Loucy (cell line): ENCODE data around the gene SHMT2.
A peak's percentile ranks its signal among the peaks of the same experiment; 100 is the strongest.

Experiments
- H2AFZ ChIP-seq: fragments of 200-600 bp; sonication (generic); 2 replicates; pipeline ENCODE4 v1.6.0; 2016; ENCODE audit warnings: antibody characterized with exemption, mild to moderate bottlenecking, low read length, moderate library complexity
- H3F3A ChIP-seq: fragments of 200-600 bp; 2 replicates; pipeline ENCODE4 v1.6.0; 2016; ENCODE audit warnings: antibody characterized with exemption, low read depth, mild to moderate bottlenecking
- H3K27me3 ChIP-seq: fragments of 200-600 bp; sonication (generic); 2 replicates; pipeline ENCODE4 v1.6.1; 2014; ENCODE audit warnings: low read length, mild to moderate bottlenecking; ENCODE audit not compliant: insufficient read depth, poor library complexity, severe bottlenecking
- H3K36me3 ChIP-seq: fragments of 200-600 bp; sonication (generic); 2 replicates; pipeline ENCODE4 v1.6.1; 2016; ENCODE audit warnings: low read length; ENCODE audit not compliant: insufficient read depth
- H3K4me1 ChIP-seq: fragments of 200-600 bp; sonication (generic); 2 replicates; pipeline ENCODE4 v1.5.1; 2014; ENCODE audit warnings: low read length, mild to moderate bottlenecking; ENCODE audit not compliant: insufficient read depth, poor library complexity, severe bottlenecking
- H3K4me2 ChIP-seq: fragments of 200-600 bp; sonication (generic); 2 replicates; pipeline ENCODE4 v1.6.0; 2014; ENCODE audit warnings: antibody characterized with exemption, low read length, low read depth, mild to moderate bottlenecking; ENCODE audit not compliant: poor library complexity, severe bottlenecking
- H3K4me3 ChIP-seq: fragments of 200-600 bp; sonication (generic); 2 replicates; pipeline ENCODE4 v1.5.1; 2014; ENCODE audit warnings: low read length, mild to moderate bottlenecking, mixed read lengths; ENCODE audit not compliant: poor library complexity, severe bottlenecking
- H3K79me2 ChIP-seq: fragments of 200-600 bp; sonication (generic); 2 replicates; pipeline ENCODE4 v1.6.1; 2014; ENCODE audit warnings: low read length; ENCODE audit not compliant: insufficient read depth
- H3K9ac ChIP-seq: fragments of 200-600 bp; sonication (generic); 2 replicates; pipeline ENCODE4 v1.6.0; 2014; ENCODE audit warnings: mild to moderate bottlenecking, low read depth, low read length, moderate library complexity; ENCODE audit not compliant: poor library complexity, severe bottlenecking
- H3K9me2 ChIP-seq: fragments of 200-600 bp; sonication (generic); replicated peaks from 2 replicates; pipeline ENCODE4 v1.6.1; 2016; ENCODE audit warnings: low read depth, low read length, mixed read lengths
- H3K9me3 ChIP-seq: fragments of 200-600 bp; sonication (generic); 2 replicates; pipeline ENCODE4 v1.6.1; 2014; ENCODE audit warnings: mild to moderate bottlenecking, antibody characterized with exemption, low read length, low read depth; ENCODE audit not compliant: insufficient read depth
- H4K20me1 ChIP-seq: fragments of 200-600 bp; sonication (generic); 2 replicates; pipeline ENCODE4 v1.6.0; 2014; ENCODE audit warnings: antibody characterized with exemption, low read length, mild to moderate bottlenecking; ENCODE audit not compliant: insufficient read depth, poor library complexity, severe bottlenecking
- CTCF ChIP-seq: fragments of 200-600 bp; sonication (generic); conservative IDR thresholded peaks from 2 replicates; pipeline ENCODE4 v1.5.1; 2014; ENCODE audit warnings: mild to moderate bottlenecking, antibody characterized with exemption, low read length
- EZH2phosphoT487 ChIP-seq: fragments of 200-600 bp; IDR thresholded peaks from 2 replicates; pipeline ENCODE4 v1.6.1; 2018; ENCODE audit warnings: antibody characterized with exemption, mild to moderate bottlenecking, moderate library complexity, borderline replicate concordance

SHMT2 gene

GRCh38 chr12:57229634-57230380 is at the start of gene SHMT2:
Gene SHMT2 (plus strand): TSS chr12:57229711. CDS start chr12:57229779, 68 bp downstream.
- peak within 1 kb of the TSS; percentile 94 for H3K9ac ChIP-seq
- H3K36me3 ChIP-seq = peaks cover 30% of the 10 kb centered on the region; the same call in 1 of the 2 replicates
- no peaks in the 10 kb centered on the region for H3F3A ChIP-seq
- H3K9me2 ChIP-seq = no peaks in the 10 kb centered on the region
- H3K4me2 ChIP-seq = peak within 1 kb of the TSS; percentile 95
- no peaks in the 10 kb centered on the region for H3K27me3 ChIP-seq
- peak within 1 kb of the TSS; percentile 87 for H3K4me3 ChIP-seq
- TF ChIP-seq CTCF = no peak
- no peak for TF ChIP-seq EZH2phosphoT487
- H3K79me2 ChIP-seq = peaks cover 44% of the 10 kb centered on the region
- peak within 1 kb of the TSS; percentile 67 for H2AFZ ChIP-seq
- peaks cover 50% of the 10 kb centered on the region for H3K4me1 ChIP-seq
- H3K9me3 ChIP-seq = no peaks in the 10 kb centered on the region
- H4K20me1 ChIP-seq = peaks cover 41% of the 10 kb centered on the region

- Histone ChIP-seq H3K9me3 (no peaks in the 10 kb centered on the region), H3K4me3 (no peak overlapping the region), H3F3A (no peaks in the 10 kb centered on the region), H3K4me2 (no peak overlapping the region), H3K9ac (no peak overlapping the region), H4K20me1 (no peaks in the 10 kb centered on the region), H2AFZ (no peak overlapping the region), H3K79me2 (no peaks in the 10 kb centered on the region), H3K9me2 (no peaks in the 10 kb centered on the region), H3K27me3 (no peaks in the 10 kb centered on the region), H3K36me3 (no peaks in the 10 kb centered on the region), H3K4me1 (no peaks in the 10 kb centered on the region)
- no peak for TF ChIP-seq CTCF
- TF ChIP-seq EZH2phosphoT487 = no peak
Measured at GRCh38 chr12:57180321-57180989, 49.1 kb upstream of the SHMT2 start.

GRCh38 chr12:57181072-57181471 is 48.4 kb upstream of the SHMT2 start:
- Histone ChIP-seq H3K4me1 (no peaks in the 10 kb centered on the region), H4K20me1 (no peaks in the 10 kb centered on the region), H3K4me3 (no peak overlapping the region), H3K36me3 (no peaks in the 10 kb centered on the region), H3K9ac (no peak overlapping the region), H3K79me2 (no peaks in the 10 kb centered on the region), H2AFZ (no peak overlapping the region), H3K9me2 (no peaks in the 10 kb centered on the region), H3F3A (no peaks in the 10 kb centered on the region), H3K4me2 (no peak overlapping the region), H3K27me3 (no peaks in the 10 kb centered on the region), H3K9me3 (no peaks in the 10 kb centered on the region)
- TF ChIP-seq CTCF (no peak), EZH2phosphoT487 (no peak)
